ENCODE results near the gene TCF12. TPM values are rescaled to one million over a fixed set of nuclear protein-coding genes. Genes with fewer than 3 reads are reported as not detected.

The TCF12 gene
- total and polyA plus RNA-seq, 2 donors (not counting 3 experiments of a cell fraction or from before 2014, with no cell fraction given), result 72.1 to 133 TPM

DNA sequence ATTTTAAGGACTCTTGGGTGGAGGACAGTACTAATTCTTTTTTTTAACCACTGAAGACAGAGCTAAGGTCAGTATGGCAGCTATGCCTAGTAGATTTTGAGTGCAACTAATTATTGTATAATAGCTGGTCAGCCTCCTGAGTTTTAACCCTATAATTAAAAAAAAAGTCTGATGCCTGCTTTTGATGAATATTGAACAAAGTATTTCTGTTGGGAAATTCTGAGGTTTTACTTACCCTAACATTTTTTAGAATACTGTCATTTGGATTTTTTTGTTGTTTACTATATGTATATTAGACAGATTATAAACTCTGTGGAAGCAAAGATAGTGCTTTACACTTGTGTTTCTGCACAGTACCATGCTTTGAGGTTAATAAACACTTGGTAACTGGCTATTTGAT is 20.8 kb downstream of the TCF12 start:
- H4K20me1 ChIP-seq (replicated peaks; ENCODE audit: control insufficient read depth, extremely low read depth, insufficient read depth, low read length), result peaks cover 17% of the 10 kb centered on the region
- no TSS peak for BruUV-seq (replicated peaks)

GRCh38 chr15:56940388-56940787 is 21.9 kb downstream of the TCF12 start:
- Histone ChIP-seq H4K20me1 (replicated peaks; ENCODE audit: control insufficient read depth, extremely low read depth, insufficient read depth, low read length) (peaks cover 17% of the 10 kb centered on the region), H3K9me1 (replicated peaks; ENCODE audit: control insufficient read depth, extremely low read depth, insufficient read depth, low read length) (no peaks in the 10 kb centered on the region), H2AFZ (ENCODE audit: low read depth, low read length) (no peak overlapping the region), H3K4me1 (ENCODE audit: control insufficient read depth, extremely low read depth, insufficient read depth, low read length) (no peaks in the 10 kb centered on the region), H3K9me3 (replicated peaks; ENCODE audit: control insufficient read depth, insufficient read depth, low read length) (no peaks in the 10 kb centered on the region), H3K4me2 (ENCODE audit: insufficient read depth, low read length) (no peak overlapping the region), H3K36me3 (ENCODE audit: control insufficient read depth in 2 of 2, extremely low read depth in 1 of 2, insufficient read depth in 2 of 2, low read length in 2 of 2) (no peaks in the 10 kb centered on the region), H3K27me3 (ENCODE audit: control insufficient read depth in 2 of 2, insufficient read depth in 2 of 2, low read length in 2 of 2) (no peaks in the 10 kb centered on the region), H3K9ac (replicated peaks; ENCODE audit: extremely low read depth, insufficient read depth, low read length) (no peak overlapping the region), H3K27ac (ENCODE audit: insufficient read depth, low read depth, low read length) (no peak overlapping the region), H3K79me2 (ENCODE audit: control insufficient read depth, insufficient read depth, low read length) (peaks cover 97% of the 10 kb centered on the region), H3K4me3 (replicated peaks in 1 of 3; ENCODE audit: insufficient read depth in 1 of 3, low read depth in 1 of 3, low read length in 3 of 3) (no peak overlapping the region)
- no TSS peak for BruUV-seq (replicated peaks)
- POLR2A ChIA-PET, result interaction anchor here (0.6 to 0.7 kb wide), 2 partner anchors 190 to 394 kb away, joined by 3 to 9 read pairs; no protein-coding TSS in a partner anchor
- no peak for FAIRE-seq
- DNase-seq (ENCODE audit: low read depth, low spot score), result no peak
- dilution Hi-C loops (cut with MboI; ENCODE audit: extremely low pct_ligation_motif_present, low sequenced_read_pairs), result no loop called here
- TF ChIP-seq MAX (IDR thresholded peaks at IDR 0.05; ENCODE audit: insufficient read depth, insufficient read length), result no peak
- no peak for TF ChIP-seq EZH2 (IDR thresholded peaks at IDR 0.05; ENCODE audit: borderline replicate concordance, low read depth, low read length, severe bottlenecking)
- TF ChIP-seq, protein P1, sequence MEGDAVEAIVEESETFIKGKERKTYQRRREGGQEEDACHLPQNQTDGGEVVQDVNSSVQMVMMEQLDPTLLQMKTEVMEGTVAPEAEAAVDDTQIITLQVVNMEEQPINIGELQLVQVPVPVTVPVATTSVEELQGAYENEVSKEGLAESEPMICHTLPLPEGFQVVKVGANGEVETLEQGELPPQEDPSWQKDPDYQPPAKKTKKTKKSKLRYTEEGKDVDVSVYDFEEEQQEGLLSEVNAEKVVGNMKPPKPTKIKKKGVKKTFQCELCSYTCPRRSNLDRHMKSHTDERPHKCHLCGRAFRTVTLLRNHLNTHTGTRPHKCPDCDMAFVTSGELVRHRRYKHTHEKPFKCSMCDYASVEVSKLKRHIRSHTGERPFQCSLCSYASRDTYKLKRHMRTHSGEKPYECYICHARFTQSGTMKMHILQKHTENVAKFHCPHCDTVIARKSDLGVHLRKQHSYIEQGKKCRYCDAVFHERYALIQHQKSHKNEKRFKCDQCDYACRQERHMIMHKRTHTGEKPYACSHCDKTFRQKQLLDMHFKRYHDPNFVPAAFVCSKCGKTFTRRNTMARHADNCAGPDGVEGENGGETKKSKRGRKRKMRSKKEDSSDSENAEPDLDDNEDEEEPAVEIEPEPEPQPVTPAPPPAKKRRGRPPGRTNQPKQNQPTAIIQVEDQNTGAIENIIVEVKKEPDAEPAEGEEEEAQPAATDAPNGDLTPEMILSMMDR (IDR thresholded peaks at IDR 0.05; ENCODE audit: extremely low read depth in 1 of 2, insufficient read depth in 1 of 2, low read depth in 1 of 2, low read length in 2 of 2), result no peak
- no peak for TF ChIP-seq POLR2A (IDR thresholded peaks at IDR 0.05; ENCODE audit: low read depth, low read length)
- TF ChIP-seq MYC (IDR thresholded peaks at IDR 0.05; ENCODE audit: low read depth, low read length), result no peak
- no peak for TF ChIP-seq JUN (IDR thresholded peaks at IDR 0.05; ENCODE audit: borderline replicate concordance, insufficient read depth, insufficient read length, low read depth)
- TF ChIP-seq GATA2 (IDR thresholded peaks at IDR 0.05; ENCODE audit: insufficient read depth, insufficient read length, low read depth, low read length), result no peak
- CTCF ChIA-PET, result no interaction called here
- intact Hi-C loops (cut with micrococcal nuclease), result no loop called here

More for the DNA sequence above, 20.8 kb downstream of the TCF12 start:
- ChIA-PET CTCF (interaction anchor here (0.6 to 1.1 kb wide), 3 partner anchors 10 to 68 kb away, joined by 4 to 5 read pairs (median 4); partner anchors contain the start of gene TCF12), POLR2A (no interaction called here)
- Histone ChIP-seq H2AFZ (ENCODE audit: low read depth, low read length) (no peak overlapping the region), H3K79me2 (ENCODE audit: control insufficient read depth, insufficient read depth, low read length) (peaks cover 98% of the 10 kb centered on the region), H3K27me3 (ENCODE audit: control insufficient read depth in 2 of 2, insufficient read depth in 2 of 2, low read length in 2 of 2) (no peaks in the 10 kb centered on the region), H3K36me3 (ENCODE audit: control insufficient read depth in 2 of 2, extremely low read depth in 1 of 2, insufficient read depth in 2 of 2, low read length in 2 of 2) (peaks cover 0 to 3% of the 10 kb centered on the region in 2 experiments), H3K4me3 (replicated peaks in 1 of 3; ENCODE audit: insufficient read depth in 1 of 3, low read depth in 1 of 3, low read length in 3 of 3) (no peak overlapping the region), H3K9me3 (replicated peaks; ENCODE audit: control insufficient read depth, insufficient read depth, low read length) (no peaks in the 10 kb centered on the region), H3K27ac (ENCODE audit: insufficient read depth, low read depth, low read length) (no peak overlapping the region), H3K4me2 (ENCODE audit: insufficient read depth, low read length) (no peak overlapping the region), H3K9ac (replicated peaks; ENCODE audit: extremely low read depth, insufficient read depth, low read length) (no peak overlapping the region), H3K4me1 (ENCODE audit: control insufficient read depth, extremely low read depth, insufficient read depth, low read length) (no peaks in the 10 kb centered on the region), H3K9me1 (replicated peaks; ENCODE audit: control insufficient read depth, extremely low read depth, insufficient read depth, low read length) (no peaks in the 10 kb centered on the region)
- no peak for TF ChIP-seq GATA2 (IDR thresholded peaks at IDR 0.05; ENCODE audit: insufficient read depth, insufficient read length, low read depth, low read length)
- no peak for TF ChIP-seq POLR2A (IDR thresholded peaks at IDR 0.05; ENCODE audit: low read depth, low read length)
- TF ChIP-seq FOS (IDR thresholded peaks at IDR 0.05; ENCODE audit: borderline replicate concordance, insufficient read depth, low read length), result no peak
- TF ChIP-seq EZH2 (IDR thresholded peaks at IDR 0.05; ENCODE audit: borderline replicate concordance, low read depth, low read length, severe bottlenecking), result no peak
- no peak for TF ChIP-seq MYC (IDR thresholded peaks at IDR 0.05; ENCODE audit: low read depth, low read length)
- TF ChIP-seq, protein P1 (IDR thresholded peaks at IDR 0.05; ENCODE audit: extremely low read depth in 1 of 2, insufficient read depth in 1 of 2, low read depth in 1 of 2, low read length in 2 of 2), result no peak
- TF ChIP-seq JUN (IDR thresholded peaks at IDR 0.05; ENCODE audit: borderline replicate concordance, insufficient read depth, insufficient read length, low read depth), result no peak
- intact Hi-C loops (cut with micrococcal nuclease), result no loop called here
- FAIRE-seq (no peak), DNase-seq (ENCODE audit: low read depth, low spot score) (no peak)
- dilution Hi-C loops (cut with MboI; ENCODE audit: extremely low pct_ligation_motif_present, low sequenced_read_pairs), result no loop called here
